ENCODE data around the gene MEA1.
A peak's percentile ranks its signal among the peaks of the same experiment; 100 is the strongest.
"Not testable (repeated sequence)": the region's sequence is repeated elsewhere in the genome, so short reads cannot be mapped to it uniquely, and the experiment has no call there.

MEA1 gene

DNA sequence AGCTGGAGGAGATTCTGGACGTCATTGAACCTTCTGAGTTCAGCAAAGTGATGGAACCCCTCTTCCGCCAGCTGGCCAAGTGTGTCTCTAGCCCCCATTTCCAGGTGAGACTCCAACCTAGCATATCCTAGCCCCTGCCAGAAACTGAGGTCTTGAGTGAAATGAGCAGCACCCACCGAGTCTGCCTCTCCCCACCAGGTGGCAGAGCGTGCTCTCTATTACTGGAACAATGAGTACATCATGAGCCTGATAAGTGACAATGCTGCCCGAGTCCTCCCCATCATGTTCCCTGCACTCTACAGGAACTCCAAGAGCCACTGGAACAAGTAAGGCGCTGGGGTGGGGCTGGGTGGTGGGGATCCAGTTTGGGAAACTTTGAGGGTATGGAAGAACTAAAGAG is 4.6 kb downstream of the MEA1 start:
- no peak for DNase-seq (ENCODE audit: low read depth)

- DNase-seq (ENCODE audit: low read depth) = no peak
These were observed 6.6 kb downstream of the MEA1 start for GRCh38 chr6:43007126-43007525.

DNA sequence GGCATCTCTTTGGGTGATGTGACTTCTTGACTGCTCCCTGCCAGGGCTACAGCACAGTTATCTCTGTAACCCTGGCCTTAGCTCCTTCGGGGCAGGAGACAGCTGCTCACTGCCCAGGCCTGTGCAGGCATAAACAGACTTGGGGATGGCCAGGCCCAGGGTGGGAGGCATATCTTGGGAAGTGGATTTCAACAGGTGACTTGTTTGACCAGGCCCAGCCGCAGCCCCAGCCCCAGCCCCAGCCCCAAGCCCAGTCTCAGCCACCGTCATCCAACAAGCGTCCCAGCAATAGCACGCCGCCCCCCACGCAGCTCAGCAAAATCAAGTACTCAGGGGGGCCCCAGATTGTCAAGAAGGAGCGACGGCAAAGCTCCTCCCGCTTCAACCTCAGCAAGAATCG is 7.5 kb downstream of the MEA1 start:
- no peak for DNase-seq (ENCODE audit: low read depth)

DNA sequence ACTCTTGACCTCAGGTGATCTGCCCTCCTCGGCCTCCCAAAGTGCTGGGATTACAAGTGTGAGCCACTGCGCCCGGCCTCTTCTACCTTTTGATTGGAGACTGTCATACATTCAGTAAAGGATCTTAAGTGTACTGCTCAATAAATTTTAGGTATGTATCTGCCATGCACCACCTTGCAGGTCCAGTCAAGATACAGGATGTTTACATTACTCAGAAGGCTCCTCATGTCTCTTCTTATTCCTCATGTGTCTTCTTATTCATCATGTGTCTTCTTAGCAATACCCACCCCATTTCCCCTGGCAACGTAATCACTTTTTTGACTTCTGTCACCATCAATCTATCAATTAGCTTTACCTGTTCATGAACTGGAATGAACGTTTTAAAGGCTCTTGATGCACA is 7.9 kb downstream of the MEA1 start:
- no peak for DNase-seq (ENCODE audit: low read depth)

DNA sequence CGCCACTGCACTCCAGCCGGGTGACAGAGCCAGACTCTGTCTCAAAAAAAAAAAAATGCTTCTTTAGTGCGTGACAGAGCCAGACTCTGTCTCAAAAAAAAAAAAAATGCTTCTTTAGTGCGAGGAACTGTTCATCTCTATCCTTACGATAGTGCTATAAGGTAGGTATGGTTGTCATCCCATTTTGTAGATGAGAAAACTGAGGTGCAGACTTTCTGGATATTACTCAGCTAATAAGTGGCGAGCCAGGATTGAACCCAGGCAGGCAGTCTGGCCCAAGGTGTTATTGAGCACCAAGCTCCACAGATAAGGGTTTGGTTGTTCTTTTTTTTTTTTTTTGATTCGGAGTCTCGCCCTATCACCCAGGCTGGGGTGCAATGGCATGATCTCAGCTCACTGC is 11.9 kb downstream of the MEA1 start:
- no peak for DNase-seq (ENCODE audit: low read depth)

- DNase-seq (ENCODE audit: low read depth) = not testable (repeated sequence)
These were observed 15.5 kb downstream of the MEA1 start for GRCh38 chr6:42998205-42998604.

GRCh38 chr6:42996513-42996912 is 17.2 kb downstream of the MEA1 start:
- no peak for DNase-seq (ENCODE audit: low read depth)

DNA sequence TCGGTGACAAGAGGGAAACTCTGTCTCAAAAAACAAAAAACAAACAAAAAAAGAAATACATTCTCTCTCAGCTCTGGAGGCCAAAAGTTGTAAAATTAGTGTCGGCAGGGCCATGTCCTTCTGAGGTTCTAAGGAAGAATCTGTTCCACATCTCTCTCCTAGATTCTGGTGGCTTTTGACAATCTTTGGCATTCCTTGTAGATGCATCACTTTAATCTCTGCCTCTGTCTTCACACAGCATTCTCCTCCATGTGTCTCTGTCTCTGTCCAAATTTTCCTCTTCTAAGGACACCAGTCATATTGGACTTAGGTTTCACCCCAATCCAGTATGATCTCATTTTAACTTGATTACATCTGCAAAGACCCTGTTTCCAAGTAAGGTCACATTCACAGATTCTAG is 20.3 kb downstream of the MEA1 start:
- DNase-seq (ENCODE audit: low read depth) = no peak

GRCh38 chr6:42989923-42990322 is 23.8 kb downstream of the MEA1 start:
- DNase-seq (ENCODE audit: low read depth) = no peak

GRCh38 chr6:42988486-42989020 is 25.2 kb downstream of the MEA1 start:
- no peak for DNase-seq (ENCODE audit: low read depth)

- no peak for DNase-seq (ENCODE audit: low read depth)
These were observed 26.0 kb downstream of the MEA1 start for GRCh38 chr6:42987533-42988451.

GRCh38 chr6:42984924-42985475 is 28.7 kb downstream of the MEA1 start:
- DNase-seq (ENCODE audit: low read depth) = no peak

GRCh38 chr6:42984001-42984923 is 29.5 kb downstream of the MEA1 start, which contains the start of gene PPP2R5D:
PPP2R5D (plus strand) TSS chr6:42984570; CDS start chr6:42984678, 108 bp downstream.
- DNase-seq (ENCODE audit: low read depth) = peak; percentile 88

- DNase-seq (ENCODE audit: low read depth) = no peak
These were observed 31.9 kb downstream of the MEA1 start for GRCh38 chr6:42981836-42982235.

DNA sequence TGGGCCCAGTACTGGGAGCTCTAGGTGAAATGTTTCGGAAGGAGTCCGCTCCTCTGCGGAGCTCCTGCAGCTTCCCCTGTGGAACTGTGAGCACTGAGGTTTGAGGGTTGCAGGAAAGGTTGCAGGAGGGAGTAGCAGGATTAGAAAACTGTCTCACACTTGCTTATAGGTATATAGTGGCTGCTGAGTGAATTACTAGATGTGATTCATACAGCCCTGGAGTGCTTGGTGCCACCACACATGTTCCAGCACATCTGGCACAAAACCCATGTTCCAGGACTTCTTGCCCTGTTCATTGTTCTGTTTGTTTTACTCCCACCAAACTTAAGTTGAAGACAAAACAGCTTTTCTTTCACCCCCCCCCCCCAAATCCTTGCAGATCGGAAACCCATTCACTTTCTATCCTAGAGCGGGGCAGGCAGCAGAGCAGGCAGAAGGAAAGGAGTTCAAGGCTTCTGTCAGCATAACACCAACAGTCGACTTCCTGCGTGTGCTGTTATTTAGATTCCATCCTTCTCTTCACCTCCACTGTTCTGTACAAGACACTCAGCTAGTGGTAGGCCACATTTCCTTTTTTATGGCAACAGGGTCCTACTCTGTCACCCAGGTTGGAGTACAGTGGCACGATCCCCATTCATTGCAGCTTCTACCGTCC is 34.1 kb downstream of the MEA1 start:
- DNase-seq (ENCODE audit: low read depth) = no peak

DNA sequence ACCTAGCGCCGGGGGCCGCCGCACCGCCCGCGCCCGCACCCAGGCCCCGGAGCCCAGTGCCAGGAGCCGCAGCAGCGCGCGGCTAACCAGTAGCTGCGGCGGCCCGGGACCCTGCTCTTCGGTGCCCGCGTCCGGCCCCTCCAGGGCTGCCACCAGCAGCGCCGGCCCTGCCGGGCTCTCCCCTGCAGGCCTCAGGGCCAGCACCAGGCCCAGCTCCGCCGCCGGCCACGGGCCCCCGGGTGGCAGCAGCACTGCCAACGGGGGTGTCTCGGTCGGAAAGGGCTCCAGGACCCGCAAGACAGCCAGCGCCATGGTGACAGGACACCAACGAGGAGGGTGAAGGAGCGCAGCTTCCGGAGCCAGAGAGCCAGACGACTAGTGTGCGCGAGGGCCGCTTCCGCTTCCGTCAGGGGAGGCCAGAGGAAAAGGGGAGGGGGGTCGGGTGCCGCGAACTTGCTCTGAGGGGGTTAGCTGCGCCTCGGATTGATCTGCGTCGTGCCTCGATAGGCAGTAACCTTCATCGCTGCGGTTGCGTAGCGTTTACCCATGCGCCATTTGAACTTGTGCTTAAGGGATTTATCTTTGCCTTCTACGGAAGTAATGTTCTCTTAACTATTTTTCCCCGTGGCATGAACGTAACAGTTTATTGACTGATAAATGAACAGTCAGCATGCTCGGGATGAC is 34.8 kb downstream of the MEA1 start, which contains the start of gene PEX6:
PEX6 (minus strand) TSS at position 343 of the 684 bp plus-strand sequence; CDS start at position 312, 31 bp downstream.
- peak; percentile 89 for DNase-seq (ENCODE audit: low read depth)

GRCh38 chr6:42978487-42978838 is 35.3 kb downstream of the MEA1 start:
- no peak for DNase-seq (ENCODE audit: low read depth)

DNA sequence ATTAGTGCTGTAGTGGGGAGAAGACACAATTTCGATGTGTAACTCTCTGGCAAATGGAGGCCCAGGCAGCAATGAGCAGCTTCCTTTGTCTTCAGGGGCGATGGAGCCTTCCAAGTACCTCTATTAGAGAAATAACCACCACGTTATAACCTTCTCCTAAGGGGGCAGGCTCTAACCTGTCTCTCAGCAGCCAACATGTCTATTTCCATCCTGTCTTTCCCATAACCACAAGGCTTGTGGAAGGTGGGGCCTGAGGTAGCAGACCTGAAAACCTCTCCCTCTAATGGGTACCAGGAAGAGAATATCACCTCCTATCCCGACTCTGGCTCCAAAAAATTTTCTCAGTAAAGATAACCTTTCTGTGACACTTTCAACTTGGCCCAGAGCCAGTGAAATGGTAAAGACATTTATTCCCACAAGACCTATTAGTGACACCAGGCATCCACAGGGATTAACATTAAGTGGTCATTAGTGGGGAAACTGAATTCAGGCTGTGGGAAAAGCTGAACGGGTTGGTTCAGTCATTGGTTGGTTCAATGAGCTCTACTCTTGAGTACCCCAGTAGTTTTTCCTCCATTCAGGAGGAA is 38.7 kb downstream of the MEA1 start:
- DNase-seq (ENCODE audit: low read depth) = no peak

DNA sequence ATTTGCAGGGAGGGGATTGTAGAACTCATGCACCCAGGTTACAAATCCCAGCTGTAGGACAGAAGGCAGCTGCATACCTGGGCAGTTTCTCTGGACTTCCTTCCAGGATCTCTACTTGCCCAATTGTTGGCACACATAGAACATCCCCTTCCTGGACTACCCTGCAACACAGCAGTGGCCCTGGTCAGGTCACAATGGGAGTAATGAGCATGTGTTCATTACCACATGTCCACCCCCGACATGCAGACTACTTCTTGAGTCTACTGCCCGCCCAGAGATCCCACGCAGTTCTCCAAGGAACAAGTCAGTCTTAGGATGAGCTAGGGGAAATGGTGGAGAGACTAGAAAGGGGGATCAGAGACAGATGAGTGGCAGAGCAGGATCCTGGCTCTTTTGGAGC is 39.8 kb downstream of the MEA1 start:
- no peak for DNase-seq (ENCODE audit: low read depth)

DNA sequence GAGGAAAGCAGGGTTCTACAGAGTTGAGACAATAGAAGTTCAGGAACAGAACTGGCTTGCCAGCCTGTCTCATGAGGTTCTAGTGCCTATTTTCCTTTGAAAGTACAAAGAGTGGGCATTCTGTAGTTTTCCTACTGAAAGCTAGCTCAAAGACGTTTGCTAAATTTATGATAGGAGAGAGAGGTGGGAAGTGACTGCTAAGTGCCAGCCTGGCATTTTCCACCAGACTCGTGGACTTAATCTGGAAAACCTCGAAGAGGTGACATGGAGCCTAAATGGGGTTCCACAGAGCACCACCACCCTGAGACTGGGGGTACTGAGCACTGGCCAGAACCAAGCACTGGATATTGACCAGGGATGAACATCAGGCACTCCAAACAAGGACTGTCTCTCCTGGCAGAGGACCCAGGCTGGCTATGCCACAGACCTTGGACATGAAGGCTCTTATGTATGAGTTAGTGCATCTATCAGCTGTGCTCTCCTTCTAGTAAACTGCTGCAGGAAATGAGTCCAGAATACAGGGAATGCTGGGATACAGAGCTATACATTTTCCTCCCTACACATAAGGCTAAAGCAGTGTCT is 41.9 kb downstream of the MEA1 start:
- DNase-seq (ENCODE audit: low read depth) = no peak

Measured in CMK (cell line).